GM21576 (cell line): Measurements from ENCODE around the gene ABCC1.

Experiments used
- ATAC-seq: cut with Tn5 transposase; IDR thresholded peaks from one replicate; pipeline ENCODE4 v1.9.1; 2021; ENCODE audit warnings: mild to moderate bottlenecking, moderate library complexity; ENCODE audit not compliant: unreplicated experiment

ABCC1 gene

GRCh38 chr16:16016388-16016964 lies 67.1 kb downstream of the ABCC1 start:
- no peak for ATAC-seq

- no peak for ATAC-seq
Observed at GRCh38 chr16:16017812-16018211, 68.4 kb downstream of the ABCC1 start.

- no peak for ATAC-seq
Observed at GRCh38 chr16:16018705-16019104, 69.3 kb downstream of the ABCC1 start.

GRCh38 chr16:16019488-16019887 lies 70.1 kb downstream of the ABCC1 start:
- ATAC-seq, result no peak

GRCh38 chr16:16020291-16020690 lies 70.9 kb downstream of the ABCC1 start:
- ATAC-seq, result no peak

- ATAC-seq, result no peak
Observed at GRCh38 chr16:16021020-16021419, 71.6 kb downstream of the ABCC1 start.

- no peak for ATAC-seq
Observed at GRCh38 chr16:16021646-16021987, 72.2 kb downstream of the ABCC1 start.

- ATAC-seq, result no peak
Observed at GRCh38 chr16:16021988-16022682, 72.7 kb downstream of the ABCC1 start.

GRCh38 chr16:16022683-16023064 lies 73.3 kb downstream of the ABCC1 start:
- ATAC-seq, result no peak

GRCh38 chr16:16025214-16025968 lies 76.0 kb downstream of the ABCC1 start:
- ATAC-seq, result peak; percentile 57

- no peak for ATAC-seq
Observed at GRCh38 chr16:16027728-16028310, 78.4 kb downstream of the ABCC1 start.

- ATAC-seq, result no peak
Observed at GRCh38 chr16:16028311-16028999, 79.0 kb downstream of the ABCC1 start.

GRCh38 chr16:16029431-16030011 lies 80.1 kb downstream of the ABCC1 start:
- ATAC-seq, result no peak

GRCh38 chr16:16030449-16030848 lies 81.0 kb downstream of the ABCC1 start:
- ATAC-seq, result no peak

- ATAC-seq, result no peak
Observed at GRCh38 chr16:16031401-16031800, 82.0 kb downstream of the ABCC1 start.

GRCh38 chr16:16032271-16032979 lies 83.0 kb downstream of the ABCC1 start:
- ATAC-seq, result no peak

- no peak for ATAC-seq
Observed at GRCh38 chr16:16033208-16033717, 83.8 kb downstream of the ABCC1 start.

- ATAC-seq, result no peak
Observed at GRCh38 chr16:16036359-16036792, 87.0 kb downstream of the ABCC1 start.

GRCh38 chr16:16037521-16037920 lies 88.1 kb downstream of the ABCC1 start:
- no peak for ATAC-seq

- no peak for ATAC-seq
Observed at GRCh38 chr16:16037970-16038369, 88.6 kb downstream of the ABCC1 start.
